ENCODE measurements around the gene TRIM52.
"Not testable (repeated sequence)": the region's sequence is repeated elsewhere in the genome, so short reads cannot be mapped to it uniquely, and the experiment has no call there.

Gene TRIM52

DNA sequence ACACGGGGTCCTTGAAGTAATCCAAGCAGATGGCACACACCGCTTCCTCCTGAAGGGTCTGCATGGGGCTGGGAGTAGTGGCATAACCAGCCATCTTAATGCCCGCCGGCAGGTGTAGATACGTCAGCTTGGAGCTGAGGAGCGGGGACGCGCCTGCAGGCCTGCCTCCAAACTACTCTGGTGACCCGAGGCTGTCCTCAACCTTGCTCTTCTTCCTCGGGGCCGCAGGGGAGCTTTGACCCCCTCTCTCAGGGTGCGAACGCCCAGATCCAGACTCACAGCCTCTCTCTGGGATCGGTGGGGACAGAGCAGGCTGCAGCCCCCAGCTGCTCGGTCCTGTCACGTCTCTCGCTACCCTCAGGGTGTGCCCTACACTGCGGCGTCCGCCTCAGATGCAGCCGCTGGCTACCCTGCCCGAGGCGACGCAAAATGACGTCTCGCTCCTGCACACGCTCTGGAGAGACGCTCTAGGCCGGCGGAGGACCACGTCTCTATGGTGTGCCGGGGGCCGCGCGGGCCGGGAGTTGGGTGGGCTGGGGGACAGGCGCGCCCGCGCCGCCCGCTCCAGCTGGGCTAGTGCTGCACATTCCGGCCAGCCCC is at the start of gene TRIM52:
TRIM52 (minus strand) TSS at position 424 of the 600 bp plus-strand sequence; CDS start at position 94, 330 bp downstream.
- peak; percentile 77 for DNase-seq (ENCODE audit: low read depth)

GRCh38 chr5:181287331-181287730 is 26.4 kb upstream of the TRIM52 start:
- DNase-seq (ENCODE audit: low read depth): not testable (repeated sequence)

GRCh38 chr5:181285962-181286705 is 25.2 kb upstream of the TRIM52 start:
- DNase-seq (ENCODE audit: low read depth): not testable (repeated sequence)

- DNase-seq (ENCODE audit: low read depth): not testable (repeated sequence)
Observed at GRCh38 chr5:181283841-181284755, 23.2 kb upstream of the TRIM52 start.

DNA sequence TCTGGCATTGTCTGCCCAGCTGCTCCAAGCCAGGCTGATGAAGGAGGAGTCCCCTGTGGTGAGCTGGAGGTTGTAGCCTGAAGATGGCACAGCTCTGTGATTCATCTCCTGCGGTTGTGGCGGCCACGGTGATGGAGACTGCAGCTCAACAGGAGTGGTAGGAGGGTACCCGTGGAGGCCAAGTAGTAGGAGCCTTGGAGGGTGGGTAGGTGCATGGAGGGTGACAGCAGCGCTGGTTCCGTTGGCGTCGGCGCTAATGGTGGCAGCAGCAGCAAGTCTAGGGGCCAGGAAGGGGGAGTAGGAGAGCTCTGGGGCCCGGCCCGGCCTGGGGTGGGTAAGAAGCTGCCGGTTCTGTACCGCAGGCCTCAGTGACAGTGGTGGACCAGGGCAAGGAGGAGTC is 22.4 kb upstream of the TRIM52 start:
- DNase-seq (ENCODE audit: low read depth): no peak

DNA sequence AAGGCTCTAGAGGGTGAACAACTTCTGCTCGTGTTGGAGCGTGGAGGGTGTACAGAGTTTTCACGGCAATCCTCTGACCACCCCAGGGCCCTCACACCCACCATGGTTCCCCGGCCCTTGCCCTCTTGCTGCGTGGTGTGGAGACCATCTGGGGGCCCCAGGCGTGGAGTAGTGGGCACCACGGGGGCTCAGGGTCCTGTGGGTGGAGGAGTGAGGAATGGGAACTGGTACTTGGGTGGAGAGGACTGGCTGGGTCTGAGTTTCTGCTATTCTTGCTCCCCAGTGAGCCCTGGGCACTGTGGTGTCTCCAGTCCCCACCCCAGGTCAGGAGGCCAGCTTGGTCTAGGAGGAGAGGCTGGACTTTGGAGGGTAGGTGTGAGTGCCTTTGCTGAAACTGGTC is 21.9 kb upstream of the TRIM52 start:
- DNase-seq (ENCODE audit: low read depth): no peak

- not testable (repeated sequence) for DNase-seq (ENCODE audit: low read depth)
Observed at GRCh38 chr5:181282415-181282814, 21.5 kb upstream of the TRIM52 start.

DNA sequence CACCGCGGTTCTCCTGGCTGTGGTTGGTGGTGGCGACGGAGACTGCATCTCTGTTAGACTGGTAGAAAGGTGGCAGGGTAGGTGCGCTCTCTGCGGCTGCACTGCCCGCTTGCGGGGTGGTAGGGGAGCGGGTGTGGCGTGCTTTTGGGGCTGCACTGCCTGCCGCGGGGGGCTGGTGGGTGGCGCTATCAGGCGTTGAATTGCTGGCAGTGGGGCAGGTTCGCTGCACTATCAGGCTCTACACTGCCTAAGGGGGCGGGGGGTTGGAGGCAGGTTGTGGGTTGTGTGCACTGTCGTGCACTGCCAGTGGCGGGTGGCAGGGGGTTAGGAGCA is 21.0 kb upstream of the TRIM52 start:
- DNase-seq (ENCODE audit: low read depth): no peak

- DNase-seq (ENCODE audit: low read depth): no peak
Observed at GRCh38 chr5:181281077-181281983, 20.4 kb upstream of the TRIM52 start.

- no peak for DNase-seq (ENCODE audit: low read depth)
Observed at GRCh38 chr5:181280251-181280762, 19.4 kb upstream of the TRIM52 start.

GRCh38 chr5:181273433-181273744 is 12.4 kb upstream of the TRIM52 start:
- DNase-seq (ENCODE audit: low read depth): not testable (repeated sequence)

DNA sequence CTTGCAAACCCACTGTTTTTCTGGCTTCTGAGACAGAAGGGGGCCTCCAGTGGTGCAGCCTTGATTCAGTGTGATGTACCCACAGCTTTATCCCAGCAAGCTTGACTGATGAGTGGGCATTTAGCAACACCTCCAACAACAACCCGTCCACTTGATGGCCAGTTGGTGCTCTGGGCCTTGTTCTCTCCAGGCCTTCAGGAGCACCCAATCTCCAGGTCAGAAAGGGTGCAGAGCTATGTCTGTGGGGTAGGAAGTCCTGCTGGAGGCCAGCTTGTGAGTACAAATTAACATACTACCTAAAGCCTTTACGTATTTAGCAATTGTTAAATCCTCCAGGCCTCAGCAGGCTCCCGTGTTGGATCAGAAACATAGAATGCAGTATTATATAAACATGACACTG is 10.1 kb upstream of the TRIM52 start:
- no peak for DNase-seq (ENCODE audit: low read depth)

DNA sequence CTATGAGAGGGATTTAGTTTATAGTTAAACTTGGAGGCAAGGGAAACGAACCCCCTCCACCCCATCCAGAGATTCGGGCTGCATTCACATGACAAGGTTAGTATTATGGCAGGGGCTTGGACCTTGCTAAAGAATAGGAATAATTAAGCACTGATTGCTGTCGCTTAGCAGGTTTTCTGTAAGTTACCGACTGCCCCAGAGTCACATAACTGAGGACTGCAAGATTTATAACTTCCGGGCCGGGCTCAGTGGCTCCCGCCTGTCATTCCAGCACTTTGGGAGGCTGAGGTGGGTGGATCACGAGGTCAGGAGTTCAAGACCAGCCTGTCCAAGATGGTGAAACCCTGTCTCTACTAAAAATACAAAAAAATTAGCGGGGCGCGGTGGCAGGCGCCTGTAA is 7.0 kb upstream of the TRIM52 start:
- not testable (repeated sequence) for DNase-seq (ENCODE audit: low read depth)

- not testable (repeated sequence) for DNase-seq (ENCODE audit: low read depth)
Observed at GRCh38 chr5:181267291-181267904, 6.5 kb upstream of the TRIM52 start.

DNA sequence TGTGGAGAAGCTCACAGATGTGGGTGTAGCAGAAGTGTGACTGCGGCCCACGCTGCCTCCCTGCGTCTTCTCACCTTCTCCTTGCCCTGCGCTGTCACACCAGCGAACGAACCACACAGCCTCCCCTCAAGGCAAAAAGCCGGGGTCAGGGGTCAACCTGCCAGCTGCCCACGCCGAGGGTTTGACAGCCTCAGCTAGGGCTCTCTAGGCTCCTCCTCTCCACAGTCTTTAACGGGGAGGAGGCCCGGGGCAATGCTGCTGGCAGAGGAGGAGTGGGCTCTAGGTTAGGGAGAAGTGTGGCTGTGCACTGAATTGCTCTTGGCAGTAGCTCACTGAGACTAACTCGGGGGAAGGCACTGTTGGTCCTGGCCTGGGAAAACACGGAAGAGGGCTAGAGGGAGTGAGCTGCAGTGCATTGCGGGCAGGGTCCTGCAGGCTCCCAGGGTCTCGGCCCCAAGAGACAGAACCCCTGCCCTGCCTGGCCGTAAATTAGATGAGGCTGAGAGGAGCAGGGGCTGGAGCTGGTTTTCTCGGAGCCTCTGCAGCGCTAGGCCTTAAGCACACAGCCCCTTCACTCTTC is 4.2 kb upstream of the TRIM52 start:
- DNase-seq (ENCODE audit: low read depth): no peak

- no peak for DNase-seq (ENCODE audit: low read depth)
Observed at GRCh38 chr5:181263633-181264032, 2.7 kb upstream of the TRIM52 start.

GRCh38 chr5:181261320-181262049 is 542 bp upstream of the TRIM52 start:
- peak; percentile 52 for DNase-seq (ENCODE audit: low read depth)

DNA sequence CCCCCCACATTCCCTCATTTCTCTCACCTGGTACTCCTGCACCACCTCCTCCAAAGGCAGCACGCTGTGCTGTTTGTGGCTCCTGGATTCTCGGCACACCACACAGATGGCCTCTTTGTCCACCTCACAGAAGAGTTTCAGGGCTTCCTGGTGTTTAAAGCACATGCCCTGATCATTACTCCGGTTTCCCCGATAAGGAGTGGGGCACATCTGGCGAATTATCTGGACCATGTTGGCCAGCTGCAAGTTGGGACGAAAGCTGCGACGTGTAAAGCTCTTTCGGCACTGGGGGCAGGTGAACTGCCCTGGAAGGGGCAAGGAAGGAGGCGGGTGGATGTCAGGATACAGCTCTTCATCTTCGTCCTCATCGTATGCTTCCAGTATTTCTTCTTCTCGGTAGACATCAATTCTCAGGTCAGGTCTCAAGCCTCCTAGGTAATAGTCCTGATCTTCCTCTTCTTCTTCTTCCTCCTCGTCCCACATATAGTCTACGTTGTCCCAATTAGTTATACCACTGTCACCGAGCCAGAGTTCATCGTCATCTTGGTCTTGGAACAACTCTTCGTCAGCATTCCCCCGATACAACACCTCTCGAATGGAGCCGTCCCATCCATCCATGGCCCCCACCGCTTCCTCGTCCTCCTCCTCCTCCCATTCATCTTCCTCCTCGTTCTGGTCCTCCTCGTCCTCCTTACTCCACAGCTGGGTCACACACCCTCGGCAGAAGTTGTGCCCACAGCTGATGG is 796 bp downstream of the TRIM52 start:
- no peak for DNase-seq (ENCODE audit: low read depth)

DNA sequence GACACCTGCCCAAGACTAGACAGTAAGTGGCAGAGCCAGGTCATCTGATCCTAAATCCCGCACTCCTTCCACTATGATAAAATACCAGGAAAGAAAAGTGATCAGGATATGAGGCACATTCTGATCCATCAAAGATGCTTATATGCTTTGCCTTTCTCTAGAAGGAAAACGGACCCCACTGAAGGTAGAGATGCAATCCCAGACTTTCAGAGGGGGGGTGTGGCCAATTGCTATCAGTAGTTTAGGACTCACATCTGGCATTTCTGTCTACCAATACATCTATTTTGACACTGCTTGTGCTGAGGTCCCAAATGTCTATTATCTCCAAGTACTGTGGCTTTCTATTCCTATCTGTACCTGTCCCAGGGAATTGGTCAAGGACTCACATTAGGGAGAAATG is 1.7 kb downstream of the TRIM52 start:
- no peak for DNase-seq (ENCODE audit: low read depth)
